Left ventricle myocardium inferior (tissue), 1 donor: ENCODE data around the gene OXCT1. TPM values are rescaled to one million over a fixed set of nuclear protein-coding genes. Genes with fewer than 3 reads are reported as not detected.

Experiments
- DNase-seq: peaks from one replicate; pipeline ENCODE4 v3.0.0-alpha.2; 2020
- H3K27ac ChIP-seq: fragments of 200-600 bp; replicated peaks from 2 replicates; pipeline ENCODE4 v1.8.0; 2021
- H3K27me3 ChIP-seq: fragments of 200-600 bp; 2 replicates; pipeline ENCODE4 v1.8.0; 2021; ENCODE audit warnings: low read depth
- H3K36me3 ChIP-seq: fragments of 200-600 bp; 2 replicates; pipeline ENCODE4 v1.8.0; 2021
- H3K4me1 ChIP-seq: fragments of 200-600 bp; 2 replicates; pipeline ENCODE4 v1.8.0; 2021
- H3K4me3 ChIP-seq: fragments of 200-600 bp; 2 replicates; pipeline ENCODE4 v1.8.0; 2021; ENCODE audit warnings: mild to moderate bottlenecking, moderate library complexity
- H3K9me3 ChIP-seq: fragments of 200-600 bp; replicated peaks from 2 replicates; pipeline ENCODE4 v1.8.0; 2021
- intact Hi-C: fragments of 100-400 bp; cut with micrococcal nuclease; formaldehyde crosslinking; loops from one replicate; pipeline ENCODE4 v1.11.0; 2022
- total RNA-seq: library from RNA; stranded (reverse); fragmentation: NEBNext Ultra II Directional; extraction: Animal tissue kit (Norgen Biotek cat#: 25700); gene quantifications from one replicate; pipeline ENCODE4 v1.2.1, GENCODE V29; 2021
- TF ChIP-seq, protein P1 (sequence below): fragments of 200-600 bp; IDR thresholded peaks from 2 replicates; pipeline ENCODE4 v1.8.0; 2021; ENCODE audit warnings: antibody characterized with exemption, mild to moderate bottlenecking, borderline replicate concordance
- donor health status: DM: no; HTN: yes; CAD: no; lungs with severe emphysema.

OXCT1 gene
- total RNA-seq, 1 donor from 2014 or later, result 234 TPM

DNA sequence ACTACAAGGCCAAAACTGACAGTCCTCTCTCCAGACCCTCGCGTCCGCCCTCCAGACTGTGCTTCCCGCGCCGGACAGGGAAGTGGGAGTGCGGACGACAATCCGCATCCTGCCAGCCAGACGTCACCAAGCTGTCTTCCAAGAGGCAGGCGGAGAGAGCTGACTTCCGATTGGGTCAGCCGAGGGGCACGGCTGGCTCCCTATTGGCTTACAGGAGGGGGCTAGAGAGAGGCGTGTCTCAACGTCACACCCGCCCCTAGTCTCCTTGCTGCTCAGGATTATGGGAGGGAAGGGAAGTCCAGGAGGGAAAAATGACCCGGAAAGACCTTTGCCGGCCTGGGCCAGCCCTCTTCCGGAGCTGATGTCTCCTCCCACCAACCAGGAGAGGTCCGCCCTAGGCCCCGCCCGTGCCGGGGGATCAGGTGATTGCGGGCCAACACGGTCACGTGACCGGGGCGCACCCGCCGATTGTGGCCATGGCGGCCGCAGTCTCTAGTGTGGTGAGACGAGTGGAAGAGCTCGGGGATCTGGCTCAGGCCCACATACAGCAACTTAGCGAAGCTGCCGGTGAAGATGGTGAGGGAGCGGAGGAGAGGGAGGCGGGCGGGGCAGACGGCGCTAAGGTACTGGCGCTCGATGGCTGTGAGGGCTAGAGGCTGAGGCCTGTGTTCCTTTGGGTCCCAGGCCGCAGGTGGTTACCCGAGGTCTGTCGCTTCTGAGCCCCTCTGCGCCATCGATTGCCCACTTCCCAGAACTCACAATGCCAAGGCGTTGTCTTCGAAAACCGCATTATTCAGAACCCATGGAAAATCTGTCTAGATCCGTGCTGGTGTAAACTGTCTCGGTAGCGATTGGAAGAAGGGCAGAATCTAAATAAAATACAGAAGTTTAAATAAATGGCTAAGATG lies 33.9 kb upstream of the OXCT1 start, which contains the start of gene RIMOC1:
Gene RIMOC1 (plus strand): TSS at position 453 of the 908 bp plus-strand sequence. CDS start 24 bp downstream, at position 477.
- peaks cover 13% of the 10 kb centered on the region for H3K36me3 ChIP-seq
- peak within 1 kb of the TSS; percentile 85 for H3K4me3 ChIP-seq
- peaks cover 53% of the 10 kb centered on the region for H3K4me1 ChIP-seq
- peak within 1 kb of the TSS; percentile 89 for H3K27ac ChIP-seq
- intact Hi-C loops, result no loop called here
- no peaks in the 10 kb centered on the region for H3K9me3 ChIP-seq
- H3K27me3 ChIP-seq, result no peaks in the 10 kb centered on the region
- DNase-seq, result peak; percentile 98
- TF ChIP-seq, protein P1, sequence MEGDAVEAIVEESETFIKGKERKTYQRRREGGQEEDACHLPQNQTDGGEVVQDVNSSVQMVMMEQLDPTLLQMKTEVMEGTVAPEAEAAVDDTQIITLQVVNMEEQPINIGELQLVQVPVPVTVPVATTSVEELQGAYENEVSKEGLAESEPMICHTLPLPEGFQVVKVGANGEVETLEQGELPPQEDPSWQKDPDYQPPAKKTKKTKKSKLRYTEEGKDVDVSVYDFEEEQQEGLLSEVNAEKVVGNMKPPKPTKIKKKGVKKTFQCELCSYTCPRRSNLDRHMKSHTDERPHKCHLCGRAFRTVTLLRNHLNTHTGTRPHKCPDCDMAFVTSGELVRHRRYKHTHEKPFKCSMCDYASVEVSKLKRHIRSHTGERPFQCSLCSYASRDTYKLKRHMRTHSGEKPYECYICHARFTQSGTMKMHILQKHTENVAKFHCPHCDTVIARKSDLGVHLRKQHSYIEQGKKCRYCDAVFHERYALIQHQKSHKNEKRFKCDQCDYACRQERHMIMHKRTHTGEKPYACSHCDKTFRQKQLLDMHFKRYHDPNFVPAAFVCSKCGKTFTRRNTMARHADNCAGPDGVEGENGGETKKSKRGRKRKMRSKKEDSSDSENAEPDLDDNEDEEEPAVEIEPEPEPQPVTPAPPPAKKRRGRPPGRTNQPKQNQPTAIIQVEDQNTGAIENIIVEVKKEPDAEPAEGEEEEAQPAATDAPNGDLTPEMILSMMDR, result no peak

DNA sequence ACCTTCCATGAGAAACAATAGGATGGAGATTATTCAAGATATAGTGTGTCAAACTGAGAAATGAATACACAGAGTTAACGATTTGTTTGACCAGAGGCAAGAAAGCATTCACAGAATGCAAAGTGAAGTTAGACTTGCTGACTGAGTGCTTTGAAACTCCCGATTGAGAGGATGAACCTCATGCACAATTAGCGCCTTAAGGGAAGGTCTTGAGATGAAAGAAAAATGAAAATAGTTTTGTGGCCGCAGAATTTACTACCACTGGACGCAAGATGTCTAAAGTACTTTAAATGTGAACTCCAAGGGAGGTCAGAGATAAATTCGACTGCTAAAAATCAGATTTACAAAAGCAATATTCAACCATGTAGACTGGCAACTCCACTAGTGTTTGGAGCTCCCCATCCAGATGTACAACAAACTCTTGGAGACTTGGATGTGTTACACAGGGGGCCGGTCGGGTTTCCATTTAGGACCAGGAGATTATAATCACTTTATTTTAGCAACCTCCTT lies 33.2 kb upstream of the OXCT1 start:
- Histone ChIP-seq H3K27ac (peak overlapping the region; percentile 89), H3K27me3 (no peaks in the 10 kb centered on the region), H3K36me3 (peaks cover 6% of the 10 kb centered on the region), H3K9me3 (no peaks in the 10 kb centered on the region), H3K4me3 (peak overlapping the region; percentile 85), H3K4me1 (peaks cover 47% of the 10 kb centered on the region)
- DNase-seq, result no peak
- TF ChIP-seq, protein P1, result no peak
- intact Hi-C loops, result no loop called here

DNA sequence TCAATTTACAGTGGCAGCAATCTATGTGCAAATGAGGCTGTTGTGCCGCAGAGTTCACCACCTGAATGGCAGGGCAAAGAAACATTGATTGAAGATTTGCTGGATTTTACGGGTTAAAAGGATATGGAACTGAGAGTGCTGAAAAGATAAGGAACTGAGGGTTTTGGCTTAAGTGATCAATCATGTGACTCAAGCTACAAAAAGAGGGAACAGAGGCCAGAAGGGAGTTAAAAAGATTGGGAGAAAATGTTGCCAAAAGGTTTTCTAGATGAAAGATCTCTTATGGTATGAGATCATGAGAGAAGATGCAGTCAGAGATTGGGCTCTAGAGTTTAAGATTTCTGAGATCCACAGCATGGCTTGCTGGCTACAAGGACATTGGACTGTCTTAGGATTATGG lies 26.0 kb upstream of the OXCT1 start:
- H3K4me1 ChIP-seq, result no peaks in the 10 kb centered on the region
- H3K27me3 ChIP-seq, result peaks cover 20% of the 10 kb centered on the region
- intact Hi-C loops, result no loop called here
- no peak overlapping the region for H3K27ac ChIP-seq
- no peaks in the 10 kb centered on the region for H3K36me3 ChIP-seq
- DNase-seq, result no peak
- TF ChIP-seq, protein P1, result no peak
- no peaks in the 10 kb centered on the region for H3K9me3 ChIP-seq
- no peak overlapping the region for H3K4me3 ChIP-seq

GRCh38 chr5:41893074-41893851 lies 23.0 kb upstream of the OXCT1 start:
- no peaks in the 10 kb centered on the region for H3K36me3 ChIP-seq
- peaks cover 22% of the 10 kb centered on the region for H3K27me3 ChIP-seq
- no peak overlapping the region for H3K27ac ChIP-seq
- DNase-seq, result no peak
- H3K9me3 ChIP-seq, result no peaks in the 10 kb centered on the region
- TF ChIP-seq, protein P1, result no peak
- no peaks in the 10 kb centered on the region for H3K4me1 ChIP-seq
- intact Hi-C loops, result no loop called here
- H3K4me3 ChIP-seq, result no peak overlapping the region

GRCh38 chr5:41892031-41892430 lies 21.8 kb upstream of the OXCT1 start:
- intact Hi-C loops, result no loop called here
- TF ChIP-seq, protein P1, result no peak
- no peaks in the 10 kb centered on the region for H3K36me3 ChIP-seq
- DNase-seq, result no peak
- H3K4me1 ChIP-seq, result no peaks in the 10 kb centered on the region
- no peak overlapping the region for H3K27ac ChIP-seq
- H3K9me3 ChIP-seq, result no peaks in the 10 kb centered on the region
- peaks cover 31% of the 10 kb centered on the region for H3K27me3 ChIP-seq
- H3K4me3 ChIP-seq, result no peak overlapping the region
